Measurements from ENCODE around the gene AP4E1. TPM values are rescaled to one million over a fixed set of nuclear protein-coding genes. Genes with fewer than 3 reads are reported as not detected.

Gene AP4E1
- total RNA-seq, 2 experiments from 2014 or later, result 7.6 to 14.8 TPM

DNA sequence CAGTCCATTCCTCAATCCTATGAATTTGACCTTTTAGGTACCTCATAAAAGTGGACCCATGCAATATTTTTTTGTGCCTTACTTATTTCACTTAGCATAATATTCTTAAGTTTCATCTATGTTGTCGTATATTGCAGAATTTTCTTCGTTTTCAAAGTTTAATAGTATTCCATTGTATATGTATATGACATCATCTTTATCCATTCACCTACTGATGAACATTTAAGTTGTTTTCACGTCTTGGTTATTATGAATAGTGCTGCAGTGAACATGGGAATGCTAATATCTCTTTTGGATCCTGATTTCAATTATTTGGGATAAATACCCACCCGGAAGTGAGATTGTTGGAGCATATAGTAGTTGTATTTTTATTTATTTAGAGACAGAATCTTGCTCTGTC, 65.1 kb downstream of the AP4E1 start:
- BruUV-seq (replicated peaks), result no TSS peak
- CTCF ChIA-PET (ENCODE audit: unreplicated experiment), result no interaction called here
- no peaks in the 10 kb centered on the region for H3K4me1 ChIP-seq (ENCODE audit: insufficient read depth, low read length, poor library complexity, severe bottlenecking)

DNA sequence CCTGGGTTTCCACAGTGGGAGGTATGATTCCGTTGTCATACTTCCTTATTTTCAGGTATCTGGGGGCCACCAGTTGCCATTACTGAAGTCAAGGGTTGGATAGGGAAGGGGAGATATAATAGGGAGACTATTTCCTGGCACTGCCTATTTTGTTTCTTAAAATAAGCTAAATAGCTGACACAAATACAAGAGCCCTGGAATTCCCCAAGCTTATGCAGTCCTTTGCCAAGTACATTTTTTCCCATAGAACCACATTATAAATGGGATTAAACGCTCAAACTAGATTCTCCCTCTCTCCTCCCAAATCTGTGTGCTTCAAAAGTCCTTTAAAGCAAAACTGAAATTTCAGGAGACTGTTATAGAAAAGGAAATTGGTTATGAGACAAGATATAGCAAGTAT, 68.7 kb downstream of the AP4E1 start:
- Histone ChIP-seq H3K27ac (ENCODE audit: low read depth, low read length, poor library complexity, severe bottlenecking) (no peak overlapping the region), H4K20me1 (ENCODE audit: insufficient read depth, low read length) (no peaks in the 10 kb centered on the region), H3K4me3 (ENCODE audit: low read depth, low read length, poor library complexity, severe bottlenecking) (no peak overlapping the region), H3K4me1 (ENCODE audit: insufficient read depth, low read length, poor library complexity, severe bottlenecking) (no peaks in the 10 kb centered on the region), H3K4me2 (ENCODE audit: low read length) (no peak overlapping the region), H2AFZ (ENCODE audit: low read length) (no peak overlapping the region), H3K36me3 (ENCODE audit: insufficient read depth, low read length) (peaks cover 35% of the 10 kb centered on the region), H3K9me2 (ENCODE audit: insufficient read depth, low read length) (no peaks in the 10 kb centered on the region), H3K9me3 (ENCODE audit: low read length) (peaks cover 4% of the 10 kb centered on the region; the same call in 1 of the 2 replicates), H3K79me2 (ENCODE audit: insufficient read depth, low read depth, low read length) (no peaks in the 10 kb centered on the region)
- TF ChIP-seq EZH2phosphoT487 (IDR thresholded peaks at IDR 0.05; ENCODE audit: borderline replicate concordance, low read depth, low read length) (no peak), CTCF (conservative IDR thresholded peaks at IDR 0.05; ENCODE audit: low read length) (no peak)
- BruUV-seq (replicated peaks), result no TSS peak
- ChIA-PET POLR2A (no interaction called here), CTCF (ENCODE audit: unreplicated experiment) (no interaction called here)
- intact Hi-C loops (cut with micrococcal nuclease; ENCODE audit: unreplicated experiment), result no loop called here
- DNase-seq (ENCODE audit: low spot score), result no peak

More for the DNA sequence above, 65.1 kb downstream of the AP4E1 start:
- no peaks in the 10 kb centered on the region for H3K9me2 ChIP-seq (ENCODE audit: insufficient read depth, low read length)
- POLR2A ChIA-PET, result no interaction called here
- H4K20me1 ChIP-seq (ENCODE audit: insufficient read depth, low read length), result no peaks in the 10 kb centered on the region
- no peak overlapping the region for H3K4me3 ChIP-seq (ENCODE audit: low read depth, low read length, poor library complexity, severe bottlenecking)
- TF ChIP-seq EZH2phosphoT487 (IDR thresholded peaks at IDR 0.05; ENCODE audit: borderline replicate concordance, low read depth, low read length) (no peak), CTCF (conservative IDR thresholded peaks at IDR 0.05; ENCODE audit: low read length) (no peak)
- intact Hi-C loops (cut with micrococcal nuclease; ENCODE audit: unreplicated experiment), result no loop called here
- peaks cover 66% of the 10 kb centered on the region for H3K36me3 ChIP-seq (ENCODE audit: insufficient read depth, low read length)
- no peak overlapping the region for H3K4me2 ChIP-seq (ENCODE audit: low read length)
- no peaks in the 10 kb centered on the region for H3K79me2 ChIP-seq (ENCODE audit: insufficient read depth, low read depth, low read length)
- no peak overlapping the region for H2AFZ ChIP-seq (ENCODE audit: low read length)
- H3K27ac ChIP-seq (ENCODE audit: low read depth, low read length, poor library complexity, severe bottlenecking), result no peak overlapping the region
- peaks cover 19% of the 10 kb centered on the region for H3K9me3 ChIP-seq (ENCODE audit: low read length)
- no peak for DNase-seq (ENCODE audit: low spot score)

DNA sequence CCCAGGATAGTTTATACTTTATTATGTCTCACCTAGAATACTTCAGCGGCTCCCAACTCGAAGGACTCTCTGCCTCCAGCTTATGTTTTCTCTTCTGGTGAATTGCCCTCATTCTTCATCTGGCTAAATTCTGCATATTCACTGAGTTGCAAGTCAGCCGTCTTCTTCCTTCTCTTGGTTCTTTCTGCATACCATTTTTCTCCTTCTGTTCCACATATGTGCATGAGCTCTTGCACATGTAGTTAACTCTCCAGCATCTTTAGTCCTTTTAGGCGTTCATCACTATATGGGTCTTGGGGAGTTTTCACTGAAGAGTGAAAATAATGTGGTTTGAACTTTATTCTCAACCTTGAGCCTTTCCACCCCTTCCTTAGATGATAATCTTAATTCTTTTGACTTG, 70.1 kb downstream of the AP4E1 start:
- POLR2A ChIA-PET, result interaction anchor here (0.8 to 1.2 kb wide), 2 partner anchors 16 to 35 kb away, joined by 3 to 5 read pairs; no protein-coding TSS in a partner anchor

More for the DNA sequence above, 70.1 kb downstream of the AP4E1 start:
- no peaks in the 10 kb centered on the region for H3K4me1 ChIP-seq (ENCODE audit: insufficient read depth, low read length, poor library complexity, severe bottlenecking)
- H4K20me1 ChIP-seq (ENCODE audit: insufficient read depth, low read length), result no peaks in the 10 kb centered on the region
- intact Hi-C loops (cut with micrococcal nuclease; ENCODE audit: unreplicated experiment), result no loop called here
- CTCF ChIA-PET (ENCODE audit: unreplicated experiment), result no interaction called here
- no peak for DNase-seq (ENCODE audit: low spot score)
- H3K4me2 ChIP-seq (ENCODE audit: low read length), result no peak overlapping the region
- no peak overlapping the region for H3K27ac ChIP-seq (ENCODE audit: low read depth, low read length, poor library complexity, severe bottlenecking)
- no peak overlapping the region for H2AFZ ChIP-seq (ENCODE audit: low read length)
- no TSS peak for BruUV-seq (replicated peaks)
- no peaks in the 10 kb centered on the region for H3K79me2 ChIP-seq (ENCODE audit: insufficient read depth, low read depth, low read length)
- H3K9me2 ChIP-seq (ENCODE audit: insufficient read depth, low read length), result no peaks in the 10 kb centered on the region
- TF ChIP-seq EZH2phosphoT487 (IDR thresholded peaks at IDR 0.05; ENCODE audit: borderline replicate concordance, low read depth, low read length) (no peak), CTCF (conservative IDR thresholded peaks at IDR 0.05; ENCODE audit: low read length) (no peak)
- peaks cover 23% of the 10 kb centered on the region for H3K36me3 ChIP-seq (ENCODE audit: insufficient read depth, low read length)
- H3K9me3 ChIP-seq (ENCODE audit: low read length), result peaks cover 4% of the 10 kb centered on the region; the same call in 1 of the 2 replicates
- no peak overlapping the region for H3K4me3 ChIP-seq (ENCODE audit: low read depth, low read length, poor library complexity, severe bottlenecking)

All from OCI-LY7 (cell line).